Erythroblast (primary cell): ENCODE results near the gene NME2.

ENCODE experiments used
- GATA1 ChIP-seq: IDR thresholded peaks from 2 replicates; pipeline ENCODE4 v1.6.1; 2011; ENCODE audit warnings: low read depth, mild to moderate bottlenecking, control low read depth, low read length, moderate library complexity
- POLR2A ChIP-seq: IDR thresholded peaks from 2 replicates; pipeline ENCODE4 v1.6.1; 2011; ENCODE audit warnings: mild to moderate bottlenecking, low read length

DNA sequence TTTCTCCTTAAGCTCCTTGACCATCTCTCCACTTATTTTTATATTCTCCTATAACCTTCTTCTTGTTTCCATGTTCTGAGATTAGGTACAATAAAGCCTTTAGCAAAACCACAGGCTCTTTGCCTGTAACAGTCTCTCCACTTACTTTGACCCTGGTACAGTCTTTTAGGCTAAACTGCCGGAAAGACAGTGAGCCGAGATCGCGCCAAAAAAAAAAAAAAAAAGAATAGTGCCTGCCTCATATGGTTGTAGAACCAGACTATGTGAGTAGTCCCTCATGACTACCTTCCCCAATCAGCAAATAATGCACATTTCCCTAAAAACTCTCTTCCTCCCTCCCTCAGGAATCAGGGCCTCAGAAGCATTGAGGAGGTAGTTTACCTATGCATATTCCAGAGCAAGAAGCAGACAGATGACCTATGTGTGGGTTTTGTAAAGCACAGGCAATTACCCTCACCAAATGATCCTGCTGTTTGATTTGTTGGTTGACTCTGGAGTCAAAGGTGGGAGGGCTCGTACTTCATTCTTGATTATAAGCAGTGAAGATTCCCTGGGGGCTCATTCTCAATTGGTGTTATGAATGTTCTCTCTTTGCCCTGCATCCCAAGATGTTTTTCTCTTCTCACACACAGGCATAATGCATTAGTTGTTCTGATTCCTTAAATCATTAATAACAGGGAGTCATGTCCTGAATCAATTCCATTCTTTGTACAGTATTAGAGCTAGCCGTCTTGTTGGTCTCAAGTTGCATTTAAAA lies 21.8 kb upstream of the NME2 start:
- TF ChIP-seq POLR2A: no peak
- TF ChIP-seq GATA1: no peak
